Activated CD8-positive, alpha-beta T cell treated with anti-CD3 and anti-CD28 coated beads for 36 hours (primary cell): ENCODE data around the gene AHCYL1. TPM values are rescaled to one million over a fixed set of nuclear protein-coding genes. Genes with fewer than 3 reads are reported as not detected.

Experiments
- ATAC-seq: fragments of 200-7000 bp; cut with Tn5 transposase; one replicate; pipeline ENCODE4 v1.10.0; 2021; ENCODE audit warnings: mild to moderate bottlenecking, moderate library complexity
- CTCF ChIA-PET: fragments of 350-600 bp; sonication (Branson Sonifier 250); formaldehyde crosslinking; loops from one replicate; lab custom pipeline; 2021; ENCODE audit warnings: antibody characterized with exemption; lab: Charles Lee
- POLR2A ChIA-PET: fragments of 350-600 bp; sonication (Branson Sonifier 250); formaldehyde crosslinking; loops from one replicate; lab custom pipeline; 2021; ENCODE audit warnings: antibody characterized with exemption; lab: Charles Lee
- DNase-seq: peaks from one replicate; pipeline ENCODE4 v3.0.0-alpha.2; 2020
- H3K27ac Mint-ChIP-seq: one replicate; pipeline ENCODE4 v1.8.0; 2021; ENCODE audit warnings: mild to moderate bottlenecking, mixed read lengths
- H3K27me3 Mint-ChIP-seq: one replicate; pipeline ENCODE4 v1.8.0; 2021; ENCODE audit warnings: mixed read lengths
- H3K36me3 Mint-ChIP-seq: one replicate; pipeline ENCODE4 v1.8.0; 2021; ENCODE audit warnings: low read depth, mixed read lengths
- H3K4me1 Mint-ChIP-seq: one replicate; pipeline ENCODE4 v1.8.0; 2021; ENCODE audit warnings: low read depth, mixed read lengths
- H3K4me3 Mint-ChIP-seq: one replicate; pipeline ENCODE4 v1.8.0; 2021; ENCODE audit warnings: mild to moderate bottlenecking, moderate library complexity, mixed read lengths
- H3K9me3 Mint-ChIP-seq: one replicate; pipeline ENCODE4 v1.8.0; 2021; ENCODE audit warnings: mixed read lengths
- intact Hi-C: fragments of 100-400 bp; cut with micrococcal nuclease; formaldehyde crosslinking; loops from one replicate; pipeline ENCODE4 v1.10.0; 2022
- total RNA-seq, 2 experiments: library from RNA; stranded (reverse); gene quantifications; one replicate each; pipeline ENCODE4 v1.2.3, GENCODE V29; 2021
- TF ChIP-seq, protein P1 (sequence below): fragments of 200-600 bp; IDR thresholded peaks from one replicate; pipeline ENCODE4 v1.8.0; 2022; ENCODE audit warnings: antibody characterized with exemption, mild to moderate bottlenecking

Gene AHCYL1
- total RNA-seq, 2 experiments from 2014 or later, result 77.8 to 79.1 TPM

- no peak overlapping the region for H3K4me3 Mint-ChIP-seq
- H3K4me1 Mint-ChIP-seq, result peaks cover 26% of the 10 kb centered on the region
- H3K27ac Mint-ChIP-seq, result no peak overlapping the region
- CTCF ChIA-PET, result interaction anchor here (0.8 to 5.0 kb wide), 11 partner anchors 10 to 233 kb away, joined by 3 to 34 read pairs (median 4); partner anchors contain the start of gene AHCYL1
- intact Hi-C loops, result no loop called here
- DNase-seq (no peak), ATAC-seq (no peak)
- H3K9me3 Mint-ChIP-seq, result no peaks in the 10 kb centered on the region
- POLR2A ChIA-PET, result interaction anchor here (0.7 to 1.2 kb wide), 2 partner anchors 27 to 502 kb away, joined by 4 read pairs; partner anchors contain the start of gene STRIP1
- peaks cover 26% of the 10 kb centered on the region for H3K36me3 Mint-ChIP-seq
- H3K27me3 Mint-ChIP-seq, result no peaks in the 10 kb centered on the region
- TF ChIP-seq, protein P1, sequence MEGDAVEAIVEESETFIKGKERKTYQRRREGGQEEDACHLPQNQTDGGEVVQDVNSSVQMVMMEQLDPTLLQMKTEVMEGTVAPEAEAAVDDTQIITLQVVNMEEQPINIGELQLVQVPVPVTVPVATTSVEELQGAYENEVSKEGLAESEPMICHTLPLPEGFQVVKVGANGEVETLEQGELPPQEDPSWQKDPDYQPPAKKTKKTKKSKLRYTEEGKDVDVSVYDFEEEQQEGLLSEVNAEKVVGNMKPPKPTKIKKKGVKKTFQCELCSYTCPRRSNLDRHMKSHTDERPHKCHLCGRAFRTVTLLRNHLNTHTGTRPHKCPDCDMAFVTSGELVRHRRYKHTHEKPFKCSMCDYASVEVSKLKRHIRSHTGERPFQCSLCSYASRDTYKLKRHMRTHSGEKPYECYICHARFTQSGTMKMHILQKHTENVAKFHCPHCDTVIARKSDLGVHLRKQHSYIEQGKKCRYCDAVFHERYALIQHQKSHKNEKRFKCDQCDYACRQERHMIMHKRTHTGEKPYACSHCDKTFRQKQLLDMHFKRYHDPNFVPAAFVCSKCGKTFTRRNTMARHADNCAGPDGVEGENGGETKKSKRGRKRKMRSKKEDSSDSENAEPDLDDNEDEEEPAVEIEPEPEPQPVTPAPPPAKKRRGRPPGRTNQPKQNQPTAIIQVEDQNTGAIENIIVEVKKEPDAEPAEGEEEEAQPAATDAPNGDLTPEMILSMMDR, result no peak
These were observed 22.7 kb downstream of the AHCYL1 start for GRCh38 chr1:110007046-110007830.

DNA sequence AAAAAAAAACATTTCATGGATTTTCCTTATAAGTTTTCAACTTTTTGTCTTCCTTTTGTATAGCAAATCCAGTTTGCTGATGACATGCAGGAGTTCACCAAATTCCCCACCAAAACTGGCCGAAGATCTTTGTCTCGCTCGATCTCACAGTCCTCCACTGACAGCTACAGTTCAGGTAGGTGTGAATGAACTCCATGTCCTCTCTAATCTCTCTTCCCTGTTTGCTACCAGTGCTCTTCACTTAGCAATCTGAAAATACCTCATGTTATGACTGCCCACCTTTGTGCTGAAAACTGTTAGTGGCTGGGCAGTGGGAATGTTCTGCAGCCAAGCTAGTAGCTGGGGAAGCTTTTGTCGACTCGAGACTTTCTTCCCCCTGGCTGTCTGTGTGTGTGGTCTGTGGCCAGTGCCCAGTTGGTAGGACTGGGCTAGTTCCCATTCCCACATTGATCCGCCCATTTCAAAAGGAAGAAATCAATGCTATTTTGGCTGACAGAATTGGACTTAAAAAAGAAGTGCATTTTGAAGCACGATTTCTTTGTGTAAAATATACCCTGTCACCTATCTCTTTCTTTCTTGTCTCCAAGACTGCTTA is 24.5 kb downstream of the AHCYL1 start:
- POLR2A ChIA-PET, result interaction anchor here (1.5 kb wide), 1 partner anchor 26 kb away, joined by 3 read pairs; no protein-coding TSS in a partner anchor
- Mint-ChIP-seq H3K27me3 (no peaks in the 10 kb centered on the region), H3K36me3 (peaks cover 27% of the 10 kb centered on the region), H3K9me3 (no peaks in the 10 kb centered on the region), H3K4me3 (no peak overlapping the region), H3K27ac (no peak overlapping the region), H3K4me1 (peaks cover 12% of the 10 kb centered on the region)
- CTCF ChIA-PET, result interaction anchor here (1.7 to 4.4 kb wide), 3 partner anchors 24 to 218 kb away, joined by 4 to 34 read pairs (median 29); partner anchors contain the start of gene AHCYL1
- DNase-seq (no peak), ATAC-seq (no peak)
- TF ChIP-seq, protein P1, result no peak
- intact Hi-C loops, result no loop called here

DNA sequence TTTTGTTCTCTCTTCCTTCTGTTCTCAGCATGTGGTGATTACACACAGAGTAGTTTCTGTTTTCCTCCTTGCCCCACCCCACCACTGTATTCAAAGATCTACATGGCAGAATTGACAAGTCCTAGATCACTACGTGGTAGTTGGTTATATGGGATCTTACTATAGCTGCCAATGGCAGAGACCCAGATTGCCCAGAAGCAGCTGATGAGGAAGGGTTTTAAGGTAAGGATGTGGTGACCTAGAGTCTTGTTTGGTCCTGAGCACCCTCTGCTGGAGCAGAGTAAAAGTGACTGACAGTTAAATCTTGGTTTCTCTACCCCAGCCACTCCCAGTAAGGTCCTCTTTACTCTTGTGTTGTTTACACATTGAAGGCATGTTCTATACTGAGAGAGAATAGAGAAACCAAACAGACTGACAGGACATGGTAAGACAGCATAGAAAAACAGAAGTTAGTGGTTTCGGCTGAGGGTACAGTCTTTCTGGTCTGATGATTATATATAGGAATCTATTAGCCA is 27.0 kb downstream of the AHCYL1 start:
- POLR2A ChIA-PET, result interaction anchor here (1.3 to 2.2 kb wide), 2 partner anchors 23 to 27 kb away, joined by 3 to 16 read pairs; partner anchors contain the start of genes AHCYL1 and STRIP1
- peak; percentile 40 for DNase-seq
- peak; percentile 92 for ATAC-seq

GRCh38 chr1:110012100-110012780 is 27.7 kb downstream of the AHCYL1 start:
- Mint-ChIP-seq H3K9me3 (no peaks in the 10 kb centered on the region), H3K4me3 (no peak overlapping the region), H3K4me1 (no peaks in the 10 kb centered on the region), H3K27ac (no peak overlapping the region), H3K27me3 (no peaks in the 10 kb centered on the region), H3K36me3 (peaks cover 39% of the 10 kb centered on the region)
- TF ChIP-seq, protein P1, result no peak
- CTCF ChIA-PET, result interaction anchor here (1.2 to 3.6 kb wide), 10 partner anchors 13 to 372 kb away, joined by 3 to 29 read pairs (median 5); partner anchors contain the start of genes AHCYL1 and STRIP1
- intact Hi-C loops, result no loop called here
- POLR2A ChIA-PET, result interaction anchor here (2.2 kb wide), 1 partner anchor 27 kb away, joined by 16 read pairs; the partner anchor contains the start of gene AHCYL1
- ATAC-seq (no peak), DNase-seq (no peak)

More for the DNA sequence above, 27.0 kb downstream of the AHCYL1 start:
- Mint-ChIP-seq H3K4me3 (no peak overlapping the region), H3K27me3 (no peaks in the 10 kb centered on the region), H3K27ac (no peak overlapping the region), H3K4me1 (no peaks in the 10 kb centered on the region), H3K9me3 (no peaks in the 10 kb centered on the region), H3K36me3 (peaks cover 34% of the 10 kb centered on the region)
- CTCF ChIA-PET, result interaction anchor here (0.7 to 3.6 kb wide), 16 partner anchors 9 to 449 kb away, joined by 3 to 29 read pairs (median 4); partner anchors contain the start of genes AHCYL1 and STRIP1
- intact Hi-C loops, result no loop called here
- TF ChIP-seq, protein P1, result peak; percentile 60
